Measurements from ENCODE around the gene GSTM4. TPM values are rescaled to one million over a fixed set of nuclear protein-coding genes. Genes with fewer than 3 reads are reported as not detected.

The GSTM4 gene
- total and polyA plus RNA-seq, 9 of the 15 experiments (the other 6 are each of a cell fraction or from before 2014, with no cell fraction given) = 18.8 to 53.4 (median 38.8) TPM

DNA sequence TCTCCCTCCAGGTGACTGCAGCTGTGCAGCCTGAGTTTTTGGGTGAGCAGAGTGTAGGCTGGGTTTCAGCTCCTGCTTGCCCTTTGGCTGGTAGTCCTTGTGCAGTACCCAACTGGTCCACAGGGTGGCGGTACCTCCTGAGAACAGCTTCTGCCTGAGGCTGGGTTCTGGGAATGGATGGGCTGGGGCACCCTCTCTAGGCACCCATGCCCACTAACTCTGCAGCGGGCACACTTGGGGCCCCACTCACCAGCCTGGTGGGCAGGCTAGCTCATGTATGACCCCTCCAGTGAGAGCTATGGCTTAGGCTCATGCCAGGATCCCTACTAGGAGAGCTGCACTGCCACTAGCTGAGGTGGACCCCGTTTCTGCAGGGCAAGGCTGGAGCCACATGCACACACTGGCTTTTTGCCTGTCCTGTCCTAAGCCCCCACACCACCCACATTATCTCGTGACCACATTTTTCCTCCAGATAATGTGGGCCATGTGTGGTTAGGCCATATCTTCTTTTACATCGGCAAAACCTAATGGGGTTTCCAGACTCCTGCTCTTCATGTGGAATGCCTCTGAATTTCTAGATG, 15.5 kb upstream of the GSTM4 start (continued):
- TF ChIP-seq, protein P1, sequence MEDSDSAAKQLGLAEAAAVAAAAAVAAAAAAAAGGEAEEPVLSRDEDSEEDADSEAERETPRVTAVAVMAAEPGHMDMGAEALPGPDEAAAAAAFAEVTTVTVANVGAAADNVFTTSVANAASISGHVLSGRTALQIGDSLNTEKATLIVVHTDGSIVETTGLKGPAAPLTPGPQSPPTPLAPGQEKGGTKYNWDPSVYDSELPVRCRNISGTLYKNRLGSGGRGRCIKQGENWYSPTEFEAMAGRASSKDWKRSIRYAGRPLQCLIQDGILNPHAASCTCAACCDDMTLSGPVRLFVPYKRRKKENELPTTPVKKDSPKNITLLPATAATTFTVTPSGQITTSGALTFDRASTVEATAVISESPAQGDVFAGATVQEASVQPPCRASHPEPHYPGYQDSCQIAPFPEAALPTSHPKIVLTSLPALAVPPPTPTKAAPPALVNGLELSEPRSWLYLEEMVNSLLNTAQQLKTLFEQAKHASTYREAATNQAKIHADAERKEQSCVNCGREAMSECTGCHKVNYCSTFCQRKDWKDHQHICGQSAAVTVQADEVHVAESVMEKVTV (CRISPR knock-in tag; IDR thresholded peaks at IDR 0.05) = 0 out of 2 replicates have a peak, but pooled peaks have one; percentile 32
- TF ChIP-seq GABPB1 (CRISPR knock-in tag; IDR thresholded peaks at IDR 0.05) = 0 out of 2 replicates have a peak, but pooled peaks have one; percentile 47
- TF ChIP-seq, protein P2, sequence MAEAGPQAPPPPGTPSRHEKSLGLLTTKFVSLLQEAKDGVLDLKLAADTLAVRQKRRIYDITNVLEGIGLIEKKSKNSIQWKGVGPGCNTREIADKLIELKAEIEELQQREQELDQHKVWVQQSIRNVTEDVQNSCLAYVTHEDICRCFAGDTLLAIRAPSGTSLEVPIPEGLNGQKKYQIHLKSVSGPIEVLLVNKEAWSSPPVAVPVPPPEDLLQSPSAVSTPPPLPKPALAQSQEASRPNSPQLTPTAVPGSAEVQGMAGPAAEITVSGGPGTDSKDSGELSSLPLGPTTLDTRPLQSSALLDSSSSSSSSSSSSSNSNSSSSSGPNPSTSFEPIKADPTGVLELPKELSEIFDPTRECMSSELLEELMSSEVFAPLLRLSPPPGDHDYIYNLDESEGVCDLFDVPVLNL (CRISPR knock-in tag; IDR thresholded peaks at IDR 0.05; ENCODE audit: low read depth) = no peak
- no peak for TF ChIP-seq RBM15 (IDR thresholded peaks at IDR 0.05; ENCODE audit: insufficient read depth, low read length)
- TF ChIP-seq ARID1B (IDR thresholded peaks at IDR 0.05) = peak; percentile 61
- peak; percentile 46; the same call in 1 of the 2 replicates for TF ChIP-seq SMARCA4 (IDR thresholded peaks at IDR 0.05)
- no peak for TF ChIP-seq CBX5 (IDR thresholded peaks at IDR 0.05; ENCODE audit: borderline replicate concordance, low read depth)
- no peak for TF ChIP-seq ELF4 (CRISPR knock-in tag; IDR thresholded peaks at IDR 0.05)
- TF ChIP-seq, protein P3, sequence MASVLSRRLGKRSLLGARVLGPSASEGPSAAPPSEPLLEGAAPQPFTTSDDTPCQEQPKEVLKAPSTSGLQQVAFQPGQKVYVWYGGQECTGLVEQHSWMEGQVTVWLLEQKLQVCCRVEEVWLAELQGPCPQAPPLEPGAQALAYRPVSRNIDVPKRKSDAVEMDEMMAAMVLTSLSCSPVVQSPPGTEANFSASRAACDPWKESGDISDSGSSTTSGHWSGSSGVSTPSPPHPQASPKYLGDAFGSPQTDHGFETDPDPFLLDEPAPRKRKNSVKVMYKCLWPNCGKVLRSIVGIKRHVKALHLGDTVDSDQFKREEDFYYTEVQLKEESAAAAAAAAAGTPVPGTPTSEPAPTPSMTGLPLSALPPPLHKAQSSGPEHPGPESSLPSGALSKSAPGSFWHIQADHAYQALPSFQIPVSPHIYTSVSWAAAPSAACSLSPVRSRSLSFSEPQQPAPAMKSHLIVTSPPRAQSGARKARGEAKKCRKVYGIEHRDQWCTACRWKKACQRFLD (CRISPR knock-in tag; IDR thresholded peaks at IDR 0.05) = 0 out of 2 replicates have a peak, but pooled peaks have one; percentile 16
- no peak for TF ChIP-seq TRIM28 (IDR thresholded peaks at IDR 0.05)
- TF ChIP-seq, protein P4, sequence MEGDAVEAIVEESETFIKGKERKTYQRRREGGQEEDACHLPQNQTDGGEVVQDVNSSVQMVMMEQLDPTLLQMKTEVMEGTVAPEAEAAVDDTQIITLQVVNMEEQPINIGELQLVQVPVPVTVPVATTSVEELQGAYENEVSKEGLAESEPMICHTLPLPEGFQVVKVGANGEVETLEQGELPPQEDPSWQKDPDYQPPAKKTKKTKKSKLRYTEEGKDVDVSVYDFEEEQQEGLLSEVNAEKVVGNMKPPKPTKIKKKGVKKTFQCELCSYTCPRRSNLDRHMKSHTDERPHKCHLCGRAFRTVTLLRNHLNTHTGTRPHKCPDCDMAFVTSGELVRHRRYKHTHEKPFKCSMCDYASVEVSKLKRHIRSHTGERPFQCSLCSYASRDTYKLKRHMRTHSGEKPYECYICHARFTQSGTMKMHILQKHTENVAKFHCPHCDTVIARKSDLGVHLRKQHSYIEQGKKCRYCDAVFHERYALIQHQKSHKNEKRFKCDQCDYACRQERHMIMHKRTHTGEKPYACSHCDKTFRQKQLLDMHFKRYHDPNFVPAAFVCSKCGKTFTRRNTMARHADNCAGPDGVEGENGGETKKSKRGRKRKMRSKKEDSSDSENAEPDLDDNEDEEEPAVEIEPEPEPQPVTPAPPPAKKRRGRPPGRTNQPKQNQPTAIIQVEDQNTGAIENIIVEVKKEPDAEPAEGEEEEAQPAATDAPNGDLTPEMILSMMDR (IDR thresholded peaks at IDR 0.05 in 2 of 3, conservative IDR thresholded peaks at IDR 0.05 in 1 of 3; ENCODE audit: insufficient read depth in 2 of 3, low read depth in 1 of 3, low read length in 3 of 3) = peak; percentile 91 to 99 (median 92)
- TF ChIP-seq, protein P5, sequence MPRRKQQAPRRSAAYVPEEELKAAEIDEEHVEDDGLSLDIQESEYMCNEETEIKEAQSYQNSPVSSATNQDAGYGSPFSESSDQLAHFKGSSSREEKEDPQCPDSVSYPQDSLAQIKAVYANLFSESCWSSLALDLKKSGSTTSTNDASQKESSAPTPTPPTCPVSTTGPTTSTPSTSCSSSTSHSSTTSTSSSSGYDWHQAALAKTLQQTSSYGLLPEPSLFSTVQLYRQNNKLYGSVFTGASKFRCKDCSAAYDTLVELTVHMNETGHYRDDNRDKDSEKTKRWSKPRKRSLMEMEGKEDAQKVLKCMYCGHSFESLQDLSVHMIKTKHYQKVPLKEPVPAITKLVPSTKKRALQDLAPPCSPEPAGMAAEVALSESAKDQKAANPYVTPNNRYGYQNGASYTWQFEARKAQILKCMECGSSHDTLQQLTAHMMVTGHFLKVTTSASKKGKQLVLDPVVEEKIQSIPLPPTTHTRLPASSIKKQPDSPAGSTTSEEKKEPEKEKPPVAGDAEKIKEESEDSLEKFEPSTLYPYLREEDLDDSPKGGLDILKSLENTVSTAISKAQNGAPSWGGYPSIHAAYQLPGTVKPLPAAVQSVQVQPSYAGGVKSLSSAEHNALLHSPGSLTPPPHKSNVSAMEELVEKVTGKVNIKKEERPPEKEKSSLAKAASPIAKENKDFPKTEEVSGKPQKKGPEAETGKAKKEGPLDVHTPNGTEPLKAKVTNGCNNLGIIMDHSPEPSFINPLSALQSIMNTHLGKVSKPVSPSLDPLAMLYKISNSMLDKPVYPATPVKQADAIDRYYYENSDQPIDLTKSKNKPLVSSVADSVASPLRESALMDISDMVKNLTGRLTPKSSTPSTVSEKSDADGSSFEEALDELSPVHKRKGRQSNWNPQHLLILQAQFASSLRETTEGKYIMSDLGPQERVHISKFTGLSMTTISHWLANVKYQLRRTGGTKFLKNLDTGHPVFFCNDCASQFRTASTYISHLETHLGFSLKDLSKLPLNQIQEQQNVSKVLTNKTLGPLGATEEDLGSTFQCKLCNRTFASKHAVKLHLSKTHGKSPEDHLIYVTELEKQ (CRISPR knock-in tag; IDR thresholded peaks at IDR 0.05) = no peak
- TF ChIP-seq FOXK2 (conservative IDR thresholded peaks at IDR 0.05 in 1 of 2, IDR thresholded peaks at IDR 0.05 in 1 of 2; ENCODE audit: low read depth in 2 of 2) = no peak
- TF ChIP-seq KLF13 (tag; IDR thresholded peaks at IDR 0.05; ENCODE audit: borderline replicate concordance, low read depth) = no peak
- TF ChIP-seq NR2C2 (CRISPR knock-in tag; IDR thresholded peaks at IDR 0.05) = no peak
- TF ChIP-seq NR2C2 (tag; IDR thresholded peaks at IDR 0.05) = no peak
- no peak for TF ChIP-seq ELF1 (tag; IDR thresholded peaks at IDR 0.05)
- peak; percentile 37; the same call in 1 of the 2 replicates for TF ChIP-seq TEAD4 (IDR thresholded peaks at IDR 0.05; ENCODE audit: low read length)
- no peak for TF ChIP-seq TEAD4 (CRISPR knock-in tag; IDR thresholded peaks at IDR 0.05; ENCODE audit: borderline replicate concordance)

Measured in K562 (cell line).